Measurements from ENCODE around the gene SLC9A9.

SLC9A9 gene

DNA sequence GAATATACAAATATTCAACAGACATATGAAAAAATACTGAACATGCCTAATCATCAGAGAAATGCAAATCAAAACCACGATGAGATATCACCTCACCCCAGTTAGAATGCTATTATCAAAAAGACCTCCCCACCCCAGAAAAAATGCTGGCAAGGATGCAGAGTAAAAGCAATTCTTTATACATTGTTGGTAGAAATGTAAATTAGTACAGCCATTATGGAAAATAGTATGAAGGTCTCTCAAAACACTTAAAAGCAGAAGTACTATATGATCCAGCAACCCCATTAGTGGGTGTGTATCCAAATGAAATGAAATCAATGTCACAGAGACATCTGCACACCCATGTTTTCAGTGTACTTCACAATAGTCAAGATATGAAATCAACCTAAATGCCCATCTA lies 420.0 kb downstream of the SLC9A9 start:
- H3K4me3 ChIP-seq (ENCODE audit: low read depth, low read length): no peak overlapping the region
- TF ChIP-seq, protein P1, sequence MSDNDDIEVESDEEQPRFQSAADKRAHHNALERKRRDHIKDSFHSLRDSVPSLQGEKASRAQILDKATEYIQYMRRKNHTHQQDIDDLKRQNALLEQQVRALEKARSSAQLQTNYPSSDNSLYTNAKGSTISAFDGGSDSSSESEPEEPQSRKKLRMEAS (IDR thresholded peaks at IDR 0.05; ENCODE audit: low read depth, low read length): no peak
- TF ChIP-seq POLR2A (IDR thresholded peaks at IDR 0.05; ENCODE audit: extremely low read depth, insufficient read length) (no peak), MYC (IDR thresholded peaks at IDR 0.05; ENCODE audit: low read depth, low read length) (no peak)
- TF ChIP-seq, protein P2, sequence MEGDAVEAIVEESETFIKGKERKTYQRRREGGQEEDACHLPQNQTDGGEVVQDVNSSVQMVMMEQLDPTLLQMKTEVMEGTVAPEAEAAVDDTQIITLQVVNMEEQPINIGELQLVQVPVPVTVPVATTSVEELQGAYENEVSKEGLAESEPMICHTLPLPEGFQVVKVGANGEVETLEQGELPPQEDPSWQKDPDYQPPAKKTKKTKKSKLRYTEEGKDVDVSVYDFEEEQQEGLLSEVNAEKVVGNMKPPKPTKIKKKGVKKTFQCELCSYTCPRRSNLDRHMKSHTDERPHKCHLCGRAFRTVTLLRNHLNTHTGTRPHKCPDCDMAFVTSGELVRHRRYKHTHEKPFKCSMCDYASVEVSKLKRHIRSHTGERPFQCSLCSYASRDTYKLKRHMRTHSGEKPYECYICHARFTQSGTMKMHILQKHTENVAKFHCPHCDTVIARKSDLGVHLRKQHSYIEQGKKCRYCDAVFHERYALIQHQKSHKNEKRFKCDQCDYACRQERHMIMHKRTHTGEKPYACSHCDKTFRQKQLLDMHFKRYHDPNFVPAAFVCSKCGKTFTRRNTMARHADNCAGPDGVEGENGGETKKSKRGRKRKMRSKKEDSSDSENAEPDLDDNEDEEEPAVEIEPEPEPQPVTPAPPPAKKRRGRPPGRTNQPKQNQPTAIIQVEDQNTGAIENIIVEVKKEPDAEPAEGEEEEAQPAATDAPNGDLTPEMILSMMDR (IDR thresholded peaks at IDR 0.05; ENCODE audit: low read depth, low read length): no peak
- DNase-seq (ENCODE audit: low read depth): no peak

DNA sequence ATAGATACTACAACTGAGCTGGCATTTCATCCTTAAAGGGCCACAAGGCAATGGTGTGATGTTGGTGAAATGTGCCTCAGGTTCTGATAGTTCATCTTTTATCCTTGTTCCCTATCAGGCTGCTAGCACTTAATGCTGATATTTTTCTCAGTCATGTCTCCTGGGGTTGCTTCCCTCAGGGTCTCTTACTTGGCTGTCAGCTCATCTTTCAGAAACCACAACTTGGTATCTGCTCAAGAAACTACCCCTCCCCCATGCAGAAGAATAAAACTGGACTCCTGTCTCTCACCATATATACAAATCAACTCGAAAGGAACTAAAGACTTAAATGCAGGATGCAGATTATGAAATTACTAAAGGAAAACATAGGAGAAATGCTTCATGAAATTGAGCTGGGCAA lies 420.6 kb downstream of the SLC9A9 start:
- no peak overlapping the region for H3K4me3 ChIP-seq (ENCODE audit: low read depth, low read length)
- no peak for TF ChIP-seq MYC (IDR thresholded peaks at IDR 0.05; ENCODE audit: low read depth, low read length)
- no peak for TF ChIP-seq POLR2A (IDR thresholded peaks at IDR 0.05; ENCODE audit: extremely low read depth, insufficient read length)
- TF ChIP-seq, protein P2 (IDR thresholded peaks at IDR 0.05; ENCODE audit: low read depth, low read length): no peak
- TF ChIP-seq, protein P1 (IDR thresholded peaks at IDR 0.05; ENCODE audit: low read depth, low read length): no peak
- peak; percentile 63 for DNase-seq (ENCODE audit: low read depth)

DNA sequence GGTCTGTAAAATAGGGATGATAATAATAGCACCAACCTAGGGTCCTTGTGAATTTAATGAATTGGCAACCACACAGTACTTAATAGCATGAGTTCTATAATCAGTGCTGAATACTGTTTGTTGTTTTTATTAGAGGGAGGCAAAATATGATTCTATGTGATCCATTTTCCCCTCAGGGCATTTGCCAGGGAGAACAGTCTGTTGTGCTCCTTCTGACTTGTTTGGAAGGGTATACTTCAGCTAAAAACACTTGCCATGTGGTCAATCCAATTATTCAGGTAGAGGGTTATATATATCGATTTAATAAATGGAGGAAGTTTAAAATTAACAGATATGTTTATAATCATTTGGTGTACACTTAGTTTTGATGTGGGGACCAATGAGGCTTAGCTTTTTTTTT lies 423.4 kb downstream of the SLC9A9 start:
- no peak for DNase-seq (ENCODE audit: low read depth)
- H3K4me3 ChIP-seq (ENCODE audit: low read depth, low read length): no peak overlapping the region
- TF ChIP-seq POLR2A (IDR thresholded peaks at IDR 0.05; ENCODE audit: extremely low read depth, insufficient read length): no peak
- no peak for TF ChIP-seq MYC (IDR thresholded peaks at IDR 0.05; ENCODE audit: low read depth, low read length)
- TF ChIP-seq, protein P2 (IDR thresholded peaks at IDR 0.05; ENCODE audit: low read depth, low read length): no peak
- TF ChIP-seq, protein P1 (IDR thresholded peaks at IDR 0.05; ENCODE audit: low read depth, low read length): no peak

DNA sequence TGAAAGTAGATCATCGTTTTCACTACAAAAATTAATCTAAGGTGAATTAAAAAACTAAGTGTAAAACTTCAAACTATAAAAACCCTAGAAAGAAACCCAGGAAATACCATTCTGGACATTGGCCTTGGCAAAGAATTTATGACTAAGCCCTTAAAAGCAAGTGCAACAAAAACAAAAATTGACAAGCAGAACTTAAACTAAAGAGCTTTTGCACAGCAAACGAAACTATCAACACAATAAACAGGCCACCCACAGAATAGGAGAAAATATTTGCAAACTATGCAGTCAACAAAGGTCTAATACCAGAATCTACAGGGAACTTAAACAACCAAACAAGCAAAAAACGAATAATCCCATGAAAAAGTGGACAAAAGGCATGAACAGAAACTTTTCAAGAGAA lies 426.7 kb downstream of the SLC9A9 start:
- H3K4me3 ChIP-seq (ENCODE audit: low read depth, low read length): no peak overlapping the region
- TF ChIP-seq, protein P1 (IDR thresholded peaks at IDR 0.05; ENCODE audit: low read depth, low read length): no peak
- TF ChIP-seq, protein P2 (IDR thresholded peaks at IDR 0.05; ENCODE audit: low read depth, low read length): no peak
- TF ChIP-seq MYC (IDR thresholded peaks at IDR 0.05; ENCODE audit: low read depth, low read length) (no peak), POLR2A (IDR thresholded peaks at IDR 0.05; ENCODE audit: extremely low read depth, insufficient read length) (no peak)
- DNase-seq (ENCODE audit: low read depth): no peak

DNA sequence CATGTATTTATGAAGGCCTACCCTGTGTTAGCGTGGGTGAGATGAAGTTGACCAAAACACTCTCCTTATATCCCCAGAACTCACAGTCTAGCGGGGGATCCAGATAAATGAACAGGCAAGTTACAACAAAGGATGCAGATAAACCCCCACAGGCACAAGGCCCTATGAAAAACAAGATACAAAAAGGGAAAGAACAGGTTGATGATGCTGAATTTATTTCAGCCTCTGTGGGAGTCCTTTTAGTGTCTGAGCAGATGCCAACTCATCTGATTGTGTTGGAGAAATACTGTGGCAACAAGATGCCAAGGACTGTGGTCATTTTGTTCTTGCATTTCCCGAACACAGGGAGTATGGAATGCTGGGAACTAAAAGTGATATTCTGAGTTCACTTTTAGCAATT lies 428.7 kb downstream of the SLC9A9 start:
- no peak overlapping the region for H3K4me3 ChIP-seq (ENCODE audit: low read depth, low read length)
- no peak for TF ChIP-seq POLR2A (IDR thresholded peaks at IDR 0.05; ENCODE audit: extremely low read depth, insufficient read length)
- TF ChIP-seq MYC (IDR thresholded peaks at IDR 0.05; ENCODE audit: low read depth, low read length): no peak
- TF ChIP-seq, protein P2 (IDR thresholded peaks at IDR 0.05; ENCODE audit: low read depth, low read length): no peak
- TF ChIP-seq, protein P1 (IDR thresholded peaks at IDR 0.05; ENCODE audit: low read depth, low read length): no peak
- DNase-seq (ENCODE audit: low read depth): no peak

DNA sequence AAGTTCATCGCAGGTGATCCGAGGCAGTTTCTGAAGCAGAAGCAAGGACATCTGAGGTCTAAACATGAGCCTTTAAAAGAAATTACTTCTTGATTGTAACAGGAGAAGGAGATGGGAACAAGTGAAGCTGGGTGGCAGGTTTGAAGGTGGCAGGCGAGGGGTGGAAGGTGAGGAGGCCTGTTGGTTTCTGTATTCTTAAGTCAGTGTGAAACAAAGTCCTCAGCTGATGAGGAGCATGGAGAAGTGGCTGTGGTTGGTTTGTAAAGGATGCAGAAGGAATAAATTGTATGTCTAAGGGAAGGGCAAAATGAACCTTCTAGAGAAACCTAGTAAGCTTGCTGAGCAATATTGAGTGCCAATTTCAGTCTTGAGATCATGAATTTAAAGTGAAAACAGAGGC lies 429.9 kb downstream of the SLC9A9 start:
- no peak overlapping the region for H3K4me3 ChIP-seq (ENCODE audit: low read depth, low read length)
- TF ChIP-seq, protein P2 (IDR thresholded peaks at IDR 0.05; ENCODE audit: low read depth, low read length): no peak
- TF ChIP-seq POLR2A (IDR thresholded peaks at IDR 0.05; ENCODE audit: extremely low read depth, insufficient read length) (no peak), MYC (IDR thresholded peaks at IDR 0.05; ENCODE audit: low read depth, low read length) (no peak)
- TF ChIP-seq, protein P1 (IDR thresholded peaks at IDR 0.05; ENCODE audit: low read depth, low read length): no peak
- DNase-seq (ENCODE audit: low read depth): no peak

Data from NB4 (cell line).